Panc1 (cell line): Measurements from ENCODE around the gene WNK1. TPM values are rescaled to one million over a fixed set of nuclear protein-coding genes. Genes with fewer than 3 reads are reported as not detected.

ENCODE experiments used
- ATAC-seq: fragments of 200-7000 bp; cut with Tn5 transposase; 2 replicates; pipeline ENCODE4 v1.9.1; 2020; ENCODE audit warnings: mild to moderate bottlenecking, moderate library complexity
- BruUV-seq: library from RNA; stranded (reverse); fragments of 400-500 nt; replicated peaks from 2 replicates; lab custom pipeline; 2021; lab: Mats Ljungman, UMichigan
- CTCF ChIA-PET: fragments of 300-600 bp; sonication (Branson Sonifier 250); formaldehyde crosslinking; loops from one replicate; lab custom pipeline; 2022; ENCODE audit warnings: antibody characterized with exemption; lab: Charles Lee
- POLR2A ChIA-PET: fragments of 300-600 bp; sonication (Branson Sonifier 250); formaldehyde crosslinking; loops from one replicate; lab custom pipeline; 2022; ENCODE audit warnings: antibody characterized with exemption; lab: Charles Lee
- DNase-seq: peaks from one replicate; pipeline ENCODE4 v3.0.0-alpha.2; 2010; ENCODE audit warnings: low read depth, low spot score
- H3K27ac ChIP-seq: 2 replicates; pipeline ENCODE4 v1.5.1; 2011; ENCODE audit warnings: mild to moderate bottlenecking, low read length, inconsistent platforms
- H3K27me3 ChIP-seq: fragments of 200-500 bp; sonication (Bioruptor generic); 2 replicates; pipeline ENCODE4 v1.6.0; 2014; ENCODE audit warnings: low read length, inconsistent platforms; ENCODE audit not compliant: control insufficient read depth, insufficient read depth
- H3K36me3 ChIP-seq: fragments of 200-500 bp; sonication (Bioruptor generic); 2 replicates; pipeline ENCODE4 v1.5.1; 2014; ENCODE audit warnings: inconsistent platforms, mild to moderate bottlenecking, low read length, moderate library complexity; ENCODE audit not compliant: control insufficient read depth, insufficient read depth
- H3K4me1 ChIP-seq: 2 replicates; pipeline ENCODE4 v1.5.1; 2011; ENCODE audit warnings: inconsistent platforms, mild to moderate bottlenecking, low read length, moderate library complexity; ENCODE audit not compliant: control insufficient read depth, insufficient read depth
- H3K4me3 ChIP-seq, 2 experiments: 2 replicates each; pipeline ENCODE4 v1.5.1; 2011 to 2012; ENCODE audit warnings: low read depth in 2 of 2, low read length in 2 of 2, mild to moderate bottlenecking in 2 of 2, inconsistent platforms in 1 of 2, moderate library complexity in 1 of 2
- H3K9me3 ChIP-seq: fragments of 200-500 bp; sonication (Bioruptor generic); 2 replicates; pipeline ENCODE4 v1.5.1; 2014; ENCODE audit warnings: low read depth, mild to moderate bottlenecking, inconsistent platforms, low read length, moderate library complexity; ENCODE audit not compliant: control insufficient read depth, insufficient read depth
- POLR2AphosphoS5 ChIP-seq: IDR thresholded peaks from 2 replicates; pipeline ENCODE4 v1.6.1; 2012; ENCODE audit warnings: mild to moderate bottlenecking, low read depth, low read length, moderate library complexity
- SIN3A ChIP-seq: IDR thresholded peaks from 2 replicates; pipeline ENCODE4 v1.6.1; 2012; ENCODE audit warnings: low read depth, mild to moderate bottlenecking, low read length, moderate library complexity, borderline replicate concordance; ENCODE audit not compliant: insufficient read depth
- TCF7L2 ChIP-seq: IDR thresholded peaks from 2 replicates; pipeline ENCODE4 v1.6.1; 2011; ENCODE audit warnings: mild to moderate bottlenecking, low read depth, low read length, inconsistent platforms
- in situ Hi-C: cut with HindIII; loops from 2 replicates; pipeline ENCODE4 v1.10.0; 2016; ENCODE audit warnings: low sequenced_read_pairs, low pct_unique_long_range_greater_than_20kb
- intact Hi-C: fragments of 100-400 bp; cut with micrococcal nuclease; formaldehyde crosslinking; loops from one replicate; pipeline ENCODE4 v1.10.0; 2022; ENCODE audit not compliant: unreplicated experiment
- total RNA-seq: library from RNA; stranded (reverse); gene quantifications from one replicate; pipeline ENCODE4 v1.2.1, GENCODE V29; 2021; ENCODE audit not compliant: unreplicated experiment
- TF ChIP-seq, protein P1 (sequence below), 2 experiments: IDR thresholded peaks; 2 replicates each; pipeline ENCODE4 v1.6.1; 2011 to 2012; ENCODE audit warnings: low read depth in 2 of 2, control low read depth in 1 of 2, low read length in 1 of 2, mild to moderate bottlenecking in 1 of 2, moderate library complexity in 1 of 2; ENCODE audit not compliant: insufficient read depth in 1 of 2
- TF ChIP-seq, protein P2 (sequence below): fragments of 450-650 bp; IDR thresholded peaks from 2 replicates; pipeline ENCODE4 v1.5.1; 2017; ENCODE audit warnings: mild to moderate bottlenecking

WNK1 gene
- total RNA-seq, 1 experiment from 2014 or later, result 181 TPM

DNA sequence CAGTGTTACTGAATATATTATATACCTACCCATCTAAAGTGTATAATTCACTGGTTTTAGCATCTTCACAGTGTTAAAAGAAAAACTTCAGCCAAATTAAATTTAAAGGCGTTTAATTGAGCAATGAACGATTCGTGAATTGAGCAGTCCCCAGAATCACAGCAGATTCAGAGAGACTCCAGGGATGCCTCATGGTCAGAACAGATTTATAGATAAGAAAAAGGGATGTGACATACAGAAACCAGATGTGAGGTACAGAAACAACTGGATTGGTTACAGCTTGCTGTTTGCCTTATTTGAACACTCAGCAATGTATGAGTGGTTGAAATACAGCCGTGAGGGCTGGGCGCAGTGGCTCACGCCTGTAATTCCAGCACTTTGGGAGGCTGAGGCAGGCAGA lies 84.6 kb downstream of the WNK1 start:
- TF ChIP-seq TCF7L2 (no peak), POLR2AphosphoS5 (no peak), SIN3A (no peak)
- TF ChIP-seq, protein P1, sequence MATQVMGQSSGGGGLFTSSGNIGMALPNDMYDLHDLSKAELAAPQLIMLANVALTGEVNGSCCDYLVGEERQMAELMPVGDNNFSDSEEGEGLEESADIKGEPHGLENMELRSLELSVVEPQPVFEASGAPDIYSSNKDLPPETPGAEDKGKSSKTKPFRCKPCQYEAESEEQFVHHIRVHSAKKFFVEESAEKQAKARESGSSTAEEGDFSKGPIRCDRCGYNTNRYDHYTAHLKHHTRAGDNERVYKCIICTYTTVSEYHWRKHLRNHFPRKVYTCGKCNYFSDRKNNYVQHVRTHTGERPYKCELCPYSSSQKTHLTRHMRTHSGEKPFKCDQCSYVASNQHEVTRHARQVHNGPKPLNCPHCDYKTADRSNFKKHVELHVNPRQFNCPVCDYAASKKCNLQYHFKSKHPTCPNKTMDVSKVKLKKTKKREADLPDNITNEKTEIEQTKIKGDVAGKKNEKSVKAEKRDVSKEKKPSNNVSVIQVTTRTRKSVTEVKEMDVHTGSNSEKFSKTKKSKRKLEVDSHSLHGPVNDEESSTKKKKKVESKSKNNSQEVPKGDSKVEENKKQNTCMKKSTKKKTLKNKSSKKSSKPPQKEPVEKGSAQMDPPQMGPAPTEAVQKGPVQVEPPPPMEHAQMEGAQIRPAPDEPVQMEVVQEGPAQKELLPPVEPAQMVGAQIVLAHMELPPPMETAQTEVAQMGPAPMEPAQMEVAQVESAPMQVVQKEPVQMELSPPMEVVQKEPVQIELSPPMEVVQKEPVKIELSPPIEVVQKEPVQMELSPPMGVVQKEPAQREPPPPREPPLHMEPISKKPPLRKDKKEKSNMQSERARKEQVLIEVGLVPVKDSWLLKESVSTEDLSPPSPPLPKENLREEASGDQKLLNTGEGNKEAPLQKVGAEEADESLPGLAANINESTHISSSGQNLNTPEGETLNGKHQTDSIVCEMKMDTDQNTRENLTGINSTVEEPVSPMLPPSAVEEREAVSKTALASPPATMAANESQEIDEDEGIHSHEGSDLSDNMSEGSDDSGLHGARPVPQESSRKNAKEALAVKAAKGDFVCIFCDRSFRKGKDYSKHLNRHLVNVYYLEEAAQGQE (IDR thresholded peaks at IDR 0.05; ENCODE audit: insufficient read depth in 1 of 2, low read depth in 2 of 2, low read length in 1 of 2), result no peak
- TF ChIP-seq, protein P2, sequence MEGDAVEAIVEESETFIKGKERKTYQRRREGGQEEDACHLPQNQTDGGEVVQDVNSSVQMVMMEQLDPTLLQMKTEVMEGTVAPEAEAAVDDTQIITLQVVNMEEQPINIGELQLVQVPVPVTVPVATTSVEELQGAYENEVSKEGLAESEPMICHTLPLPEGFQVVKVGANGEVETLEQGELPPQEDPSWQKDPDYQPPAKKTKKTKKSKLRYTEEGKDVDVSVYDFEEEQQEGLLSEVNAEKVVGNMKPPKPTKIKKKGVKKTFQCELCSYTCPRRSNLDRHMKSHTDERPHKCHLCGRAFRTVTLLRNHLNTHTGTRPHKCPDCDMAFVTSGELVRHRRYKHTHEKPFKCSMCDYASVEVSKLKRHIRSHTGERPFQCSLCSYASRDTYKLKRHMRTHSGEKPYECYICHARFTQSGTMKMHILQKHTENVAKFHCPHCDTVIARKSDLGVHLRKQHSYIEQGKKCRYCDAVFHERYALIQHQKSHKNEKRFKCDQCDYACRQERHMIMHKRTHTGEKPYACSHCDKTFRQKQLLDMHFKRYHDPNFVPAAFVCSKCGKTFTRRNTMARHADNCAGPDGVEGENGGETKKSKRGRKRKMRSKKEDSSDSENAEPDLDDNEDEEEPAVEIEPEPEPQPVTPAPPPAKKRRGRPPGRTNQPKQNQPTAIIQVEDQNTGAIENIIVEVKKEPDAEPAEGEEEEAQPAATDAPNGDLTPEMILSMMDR, result no peak
- no TSS peak for BruUV-seq
- ATAC-seq (no peak), DNase-seq (no peak)
- in situ Hi-C loops (no loop called here), intact Hi-C loops (no loop called here)
- H3K9me3 ChIP-seq, result no peaks in the 10 kb centered on the region
- H3K36me3 ChIP-seq, result peaks cover 6% of the 10 kb centered on the region; the same call in 1 of the 2 replicates
- no peaks in the 10 kb centered on the region for H3K27me3 ChIP-seq
- H3K4me1 ChIP-seq, result no peaks in the 10 kb centered on the region
- ChIA-PET CTCF (no interaction called here), POLR2A (no interaction called here)
- no peak overlapping the region for H3K4me3 ChIP-seq
- H3K27ac ChIP-seq, result no peak overlapping the region

- H3K4me1 ChIP-seq, result no peaks in the 10 kb centered on the region
- no peaks in the 10 kb centered on the region for H3K27me3 ChIP-seq
- DNase-seq, result no peak
- peaks cover 12% of the 10 kb centered on the region; the same call in 1 of the 2 replicates for H3K36me3 ChIP-seq
- H3K4me3 ChIP-seq, result no peak overlapping the region
- H3K27ac ChIP-seq, result no peak overlapping the region
- CTCF ChIA-PET, result no interaction called here
- H3K9me3 ChIP-seq, result no peaks in the 10 kb centered on the region
- POLR2A ChIA-PET, result no interaction called here
- intact Hi-C loops, result no loop called here
- TF ChIP-seq POLR2AphosphoS5 (no peak), SIN3A (no peak), TCF7L2 (no peak)
- TF ChIP-seq, protein P2, result no peak
- TF ChIP-seq, protein P1 (IDR thresholded peaks at IDR 0.05; ENCODE audit: insufficient read depth in 1 of 2, low read depth in 2 of 2, low read length in 1 of 2), result no peak
- no peak for ATAC-seq
- BruUV-seq, result no TSS peak
- in situ Hi-C loops, result no loop called here
Measured at GRCh38 chr12:837548-837947, 85.2 kb downstream of the WNK1 start.
